Measurements from ENCODE around the gene MUS81. TPM values are rescaled to one million over a fixed set of nuclear protein-coding genes. Genes with fewer than 3 reads are reported as not detected.

Gene MUS81
- total and polyA plus RNA-seq, 10 of the 15 experiments (the other 5 are each of a cell fraction or from before 2014, with no cell fraction given): 11.8 to 76.1 (median 48.4) TPM

DNA sequence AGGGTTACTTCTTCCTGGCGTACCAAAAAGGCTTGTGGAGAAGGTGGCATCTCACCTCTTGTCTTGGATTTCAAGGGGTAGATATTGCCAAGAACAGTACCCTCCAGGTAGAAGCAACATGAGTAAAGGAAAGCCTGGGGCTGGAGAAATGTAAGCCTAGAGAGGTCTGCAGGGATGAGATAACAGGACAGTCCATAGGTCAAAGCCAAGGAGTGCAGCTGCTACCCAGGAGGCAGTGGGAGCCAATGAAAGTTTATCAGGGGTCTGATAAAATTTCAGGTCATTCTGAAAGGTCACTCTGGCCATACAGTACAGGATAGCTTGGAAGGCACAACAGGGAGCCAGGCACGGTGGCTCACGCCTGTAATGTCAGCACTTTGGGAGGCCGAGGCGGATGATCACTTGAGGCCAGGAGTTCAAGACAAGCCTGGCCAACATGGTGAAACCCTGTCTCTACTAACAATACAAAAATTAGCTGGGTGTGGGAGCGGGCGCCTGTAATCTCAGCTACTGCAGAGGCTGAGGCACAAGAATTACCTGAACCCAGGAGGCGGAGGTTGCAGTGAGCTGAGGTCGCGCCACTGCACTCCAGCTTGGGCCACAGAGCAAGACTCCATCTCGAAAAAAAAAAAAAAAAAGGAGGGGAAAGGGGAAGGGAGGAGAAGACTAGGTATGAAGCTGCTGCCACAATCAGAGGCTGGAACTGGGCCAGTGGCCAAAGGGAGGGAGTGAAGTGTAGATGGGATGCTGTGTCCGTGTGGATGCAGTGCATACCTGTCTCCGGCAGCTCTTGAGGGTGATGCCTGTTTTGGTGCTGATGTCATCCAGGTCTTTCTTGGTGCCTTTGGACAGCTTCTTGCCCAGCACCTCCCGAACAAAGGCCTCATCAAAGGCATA lies 26.8 kb downstream of the MUS81 start:
- WGBS (ENCODE audit: insufficient coverage, insufficient replicate concordance, low lambda C conversion rate, missing lambda C conversion rate): 68% methylated on average over 13 of the region's 14 CpGs
- ATAC-seq (no peak), DNase-seq (ENCODE audit: low read depth, low spot score) (no peak), FAIRE-seq (no peak)
- peak overlapping the region; percentile 88 for H3K4me2 ChIP-seq (ENCODE audit: control insufficient read depth, insufficient read depth)
- H4K20me1 ChIP-seq (ENCODE audit: control insufficient read depth, insufficient read depth): no peaks in the 10 kb centered on the region
- H3K9me3 ChIP-seq (replicated peaks; ENCODE audit: control insufficient read depth, insufficient read depth, low read length): no peaks in the 10 kb centered on the region
- H3K27me3 ChIP-seq (replicated peaks in 1 of 2; ENCODE audit: control insufficient read depth in 2 of 2, insufficient read depth in 2 of 2, low read length in 1 of 2): no peaks in the 10 kb centered on the region
- ChIA-PET RAD21 (ENCODE audit: unreplicated experiment) (interaction anchor here (1.7 to 8.0 kb wide), 6 partner anchors 11 to 105 kb away, joined by 4 to 76 read pairs (median 20); partner anchors contain the start of genes CFL1 and MUS81), POLR2A (interaction anchor here (0.6 to 4.9 kb wide), 10 partner anchors 9 to 143 kb away, joined by 3 to 62 read pairs (median 7); partner anchors contain the start of genes BANF1, CFL1, EIF1AD and MUS81), SMC1A (ENCODE audit: uncharacterized antibody, unreplicated experiment) (interaction anchor here (0.6 to 6.7 kb wide), 9 partner anchors 13 to 98 kb away, joined by 3 to 52 read pairs (median 4); partner anchors contain the start of genes CFL1, FOSL1 and MUS81), CTCF (interaction anchor here (0.6 to 11.0 kb wide), 17 partner anchors 12 to 399 kb away, joined by 3 to 167 read pairs (median 7); partner anchors contain the start of genes CFL1, FOSL1, MUS81 and RNASEH2C)
- H3K4me1 ChIP-seq (ENCODE audit: control insufficient read depth, insufficient read depth, low read length): peaks cover 23% of the 10 kb centered on the region
- H2AFZ ChIP-seq (ENCODE audit: control insufficient read depth, low read depth, low read length): no peak overlapping the region
- in situ Hi-C loops (cut with MboI) (no loop called here), intact Hi-C loops (cut with micrococcal nuclease; ENCODE audit: unreplicated experiment) (no loop called here)
- peak overlapping the region; percentile 70; the same call in 1 of the 2 replicates for H3K27ac ChIP-seq (ENCODE audit: control insufficient read depth, insufficient read depth)
- peak overlapping the region; percentile 73 for H3K9ac ChIP-seq (ENCODE audit: control insufficient read depth, insufficient read depth, low read length)
- peaks cover 12 to 25% of the 10 kb centered on the region in 2 experiments for H3K36me3 ChIP-seq (ENCODE audit: control insufficient read depth in 2 of 2, insufficient read depth in 2 of 2, low read length in 1 of 2)
- BruUV-seq (replicated peaks): no TSS peak
- peaks cover 37% of the 10 kb centered on the region for H3K79me2 ChIP-seq (ENCODE audit: control insufficient read depth, insufficient read depth, low read length)
- peak overlapping the region; percentile 90 for H3K4me3 ChIP-seq
- TF ChIP-seq LARP7 (IDR thresholded peaks at IDR 0.05) (no peak), SMC3 (IDR thresholded peaks at IDR 0.05; ENCODE audit: borderline replicate concordance, low read length) (no peak), NFYA (IDR thresholded peaks at IDR 0.05; ENCODE audit: borderline replicate concordance, low read depth, low read length) (no peak), GABPA (IDR thresholded peaks at IDR 0.05; ENCODE audit: low read depth) (no peak), ATF7 (IDR thresholded peaks at IDR 0.05; ENCODE audit: low read depth) (no peak), NBN (IDR thresholded peaks at IDR 0.05) (no peak), STAT3 (IDR thresholded peaks at IDR 0.05; ENCODE audit: low read depth, low read length) (no peak)
- TF ChIP-seq, protein P1, sequence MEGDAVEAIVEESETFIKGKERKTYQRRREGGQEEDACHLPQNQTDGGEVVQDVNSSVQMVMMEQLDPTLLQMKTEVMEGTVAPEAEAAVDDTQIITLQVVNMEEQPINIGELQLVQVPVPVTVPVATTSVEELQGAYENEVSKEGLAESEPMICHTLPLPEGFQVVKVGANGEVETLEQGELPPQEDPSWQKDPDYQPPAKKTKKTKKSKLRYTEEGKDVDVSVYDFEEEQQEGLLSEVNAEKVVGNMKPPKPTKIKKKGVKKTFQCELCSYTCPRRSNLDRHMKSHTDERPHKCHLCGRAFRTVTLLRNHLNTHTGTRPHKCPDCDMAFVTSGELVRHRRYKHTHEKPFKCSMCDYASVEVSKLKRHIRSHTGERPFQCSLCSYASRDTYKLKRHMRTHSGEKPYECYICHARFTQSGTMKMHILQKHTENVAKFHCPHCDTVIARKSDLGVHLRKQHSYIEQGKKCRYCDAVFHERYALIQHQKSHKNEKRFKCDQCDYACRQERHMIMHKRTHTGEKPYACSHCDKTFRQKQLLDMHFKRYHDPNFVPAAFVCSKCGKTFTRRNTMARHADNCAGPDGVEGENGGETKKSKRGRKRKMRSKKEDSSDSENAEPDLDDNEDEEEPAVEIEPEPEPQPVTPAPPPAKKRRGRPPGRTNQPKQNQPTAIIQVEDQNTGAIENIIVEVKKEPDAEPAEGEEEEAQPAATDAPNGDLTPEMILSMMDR (IDR thresholded peaks at IDR 0.05 in 2 of 3, conservative IDR thresholded peaks at IDR 0.05 in 1 of 3; ENCODE audit: control insufficient read depth in 2 of 3, extremely low read depth in 1 of 3, insufficient read depth in 1 of 3, low read depth in 3 of 3, low read length in 3 of 3): no peak
- TF ChIP-seq, protein P2, sequence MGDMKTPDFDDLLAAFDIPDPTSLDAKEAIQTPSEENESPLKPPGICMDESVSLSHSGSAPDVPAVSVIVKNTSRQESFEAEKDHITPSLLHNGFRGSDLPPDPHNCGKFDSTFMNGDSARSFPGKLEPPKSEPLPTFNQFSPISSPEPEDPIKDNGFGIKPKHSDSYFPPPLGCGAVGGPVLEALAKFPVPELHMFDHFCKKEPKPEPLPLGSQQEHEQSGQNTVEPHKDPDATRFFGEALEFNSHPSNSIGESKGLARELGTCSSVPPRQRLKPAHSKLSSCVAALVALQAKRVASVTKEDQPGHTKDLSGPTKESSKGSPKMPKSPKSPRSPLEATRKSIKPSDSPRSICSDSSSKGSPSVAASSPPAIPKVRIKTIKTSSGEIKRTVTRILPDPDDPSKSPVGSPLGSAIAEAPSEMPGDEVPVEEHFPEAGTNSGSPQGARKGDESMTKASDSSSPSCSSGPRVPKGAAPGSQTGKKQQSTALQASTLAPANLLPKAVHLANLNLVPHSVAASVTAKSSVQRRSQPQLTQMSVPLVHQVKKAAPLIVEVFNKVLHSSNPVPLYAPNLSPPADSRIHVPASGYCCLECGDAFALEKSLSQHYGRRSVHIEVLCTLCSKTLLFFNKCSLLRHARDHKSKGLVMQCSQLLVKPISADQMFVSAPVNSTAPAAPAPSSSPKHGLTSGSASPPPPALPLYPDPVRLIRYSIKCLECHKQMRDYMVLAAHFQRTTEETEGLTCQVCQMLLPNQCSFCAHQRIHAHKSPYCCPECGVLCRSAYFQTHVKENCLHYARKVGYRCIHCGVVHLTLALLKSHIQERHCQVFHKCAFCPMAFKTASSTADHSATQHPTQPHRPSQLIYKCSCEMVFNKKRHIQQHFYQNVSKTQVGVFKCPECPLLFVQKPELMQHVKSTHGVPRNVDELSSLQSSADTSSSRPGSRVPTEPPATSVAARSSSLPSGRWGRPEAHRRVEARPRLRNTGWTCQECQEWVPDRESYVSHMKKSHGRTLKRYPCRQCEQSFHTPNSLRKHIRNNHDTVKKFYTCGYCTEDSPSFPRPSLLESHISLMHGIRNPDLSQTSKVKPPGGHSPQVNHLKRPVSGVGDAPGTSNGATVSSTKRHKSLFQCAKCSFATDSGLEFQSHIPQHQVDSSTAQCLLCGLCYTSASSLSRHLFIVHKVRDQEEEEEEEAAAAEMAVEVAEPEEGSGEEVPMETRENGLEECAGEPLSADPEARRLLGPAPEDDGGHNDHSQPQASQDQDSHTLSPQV (IDR thresholded peaks at IDR 0.05): no peak
- TF ChIP-seq, protein P3, sequence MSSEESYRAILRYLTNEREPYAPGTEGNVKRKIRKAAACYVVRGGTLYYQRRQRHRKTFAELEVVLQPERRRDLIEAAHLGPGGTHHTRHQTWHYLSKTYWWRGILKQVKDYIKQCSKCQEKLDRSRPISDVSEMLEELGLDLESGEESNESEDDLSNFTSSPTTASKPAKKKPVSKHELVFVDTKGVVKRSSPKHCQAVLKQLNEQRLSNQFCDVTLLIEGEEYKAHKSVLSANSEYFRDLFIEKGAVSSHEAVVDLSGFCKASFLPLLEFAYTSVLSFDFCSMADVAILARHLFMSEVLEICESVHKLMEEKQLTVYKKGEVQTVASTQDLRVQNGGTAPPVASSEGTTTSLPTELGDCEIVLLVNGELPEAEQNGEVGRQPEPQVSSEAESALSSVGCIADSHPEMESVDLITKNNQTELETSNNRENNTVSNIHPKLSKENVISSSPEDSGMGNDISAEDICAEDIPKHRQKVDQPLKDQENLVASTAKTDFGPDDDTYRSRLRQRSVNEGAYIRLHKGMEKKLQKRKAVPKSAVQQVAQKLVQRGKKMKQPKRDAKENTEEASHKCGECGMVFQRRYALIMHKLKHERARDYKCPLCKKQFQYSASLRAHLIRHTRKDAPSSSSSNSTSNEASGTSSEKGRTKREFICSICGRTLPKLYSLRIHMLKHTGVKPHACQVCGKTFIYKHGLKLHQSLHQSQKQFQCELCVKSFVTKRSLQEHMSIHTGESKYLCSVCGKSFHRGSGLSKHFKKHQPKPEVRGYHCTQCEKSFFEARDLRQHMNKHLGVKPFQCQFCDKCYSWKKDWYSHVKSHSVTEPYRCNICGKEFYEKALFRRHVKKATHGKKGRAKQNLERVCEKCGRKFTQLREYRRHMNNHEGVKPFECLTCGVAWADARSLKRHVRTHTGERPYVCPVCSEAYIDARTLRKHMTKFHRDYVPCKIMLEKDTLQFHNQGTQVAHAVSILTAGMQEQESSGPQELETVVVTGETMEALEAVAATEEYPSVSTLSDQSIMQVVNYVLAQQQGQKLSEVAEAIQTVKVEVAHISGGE (CRISPR knock-in tag; IDR thresholded peaks at IDR 0.05): no peak
